Testis (tissue), 2 donors: Measurements from ENCODE around the gene MFN1.

Source experiments
- POLR2A ChIP-seq: fragments of 450-650 bp; IDR thresholded peaks from one replicate; pipeline ENCODE4 v1.6.1; 2017; ENCODE audit warnings: antibody characterized with exemption, mild to moderate bottlenecking, moderate library complexity
- TF ChIP-seq, protein P1 (sequence below), 3 experiments: fragments of 450-650 bp in 2 of 3; fragments of 200-600 bp in 1 of 3; sonication (generic) in 1 of 3; IDR thresholded peaks; one replicate each; pipeline ENCODE4 v1.5.1; 2016 to 2019; ENCODE audit warnings: antibody characterized with exemption in 3 of 3, mild to moderate bottlenecking in 2 of 3, moderate library complexity in 1 of 3

- TF ChIP-seq, protein P1, sequence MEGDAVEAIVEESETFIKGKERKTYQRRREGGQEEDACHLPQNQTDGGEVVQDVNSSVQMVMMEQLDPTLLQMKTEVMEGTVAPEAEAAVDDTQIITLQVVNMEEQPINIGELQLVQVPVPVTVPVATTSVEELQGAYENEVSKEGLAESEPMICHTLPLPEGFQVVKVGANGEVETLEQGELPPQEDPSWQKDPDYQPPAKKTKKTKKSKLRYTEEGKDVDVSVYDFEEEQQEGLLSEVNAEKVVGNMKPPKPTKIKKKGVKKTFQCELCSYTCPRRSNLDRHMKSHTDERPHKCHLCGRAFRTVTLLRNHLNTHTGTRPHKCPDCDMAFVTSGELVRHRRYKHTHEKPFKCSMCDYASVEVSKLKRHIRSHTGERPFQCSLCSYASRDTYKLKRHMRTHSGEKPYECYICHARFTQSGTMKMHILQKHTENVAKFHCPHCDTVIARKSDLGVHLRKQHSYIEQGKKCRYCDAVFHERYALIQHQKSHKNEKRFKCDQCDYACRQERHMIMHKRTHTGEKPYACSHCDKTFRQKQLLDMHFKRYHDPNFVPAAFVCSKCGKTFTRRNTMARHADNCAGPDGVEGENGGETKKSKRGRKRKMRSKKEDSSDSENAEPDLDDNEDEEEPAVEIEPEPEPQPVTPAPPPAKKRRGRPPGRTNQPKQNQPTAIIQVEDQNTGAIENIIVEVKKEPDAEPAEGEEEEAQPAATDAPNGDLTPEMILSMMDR (IDR thresholded peaks at IDR 0.05) = no peak
- TF ChIP-seq POLR2A = no peak
Measured at GRCh38 chr3:179428876-179429548, 81.5 kb downstream of the MFN1 start.
